RWPE2 (cell line): ENCODE measurements around the gene NCAM1.

Source experiments
- ATAC-seq: fragments of 200-7000 bp; cut with Tn5 transposase; 3 replicates; pipeline ENCODE4 v1.9.1; 2021; ENCODE audit warnings: low read depth
- DNase-seq: peaks from one replicate; pipeline ENCODE4 v3.0.0-alpha.2; 2020; ENCODE audit warnings: low spot score
- H3K27ac ChIP-seq: fragments of 450-650 bp; 2 replicates; pipeline ENCODE4 v1.5.1; 2017; ENCODE audit warnings: mild to moderate bottlenecking; ENCODE audit not compliant: poor library complexity, severe bottlenecking
- H3K27me3 ChIP-seq: fragments of 250-450 bp; sonication (Bioruptor Pico); 2 replicates; pipeline ENCODE4 v1.5.1; 2021; ENCODE audit warnings: mild to moderate bottlenecking, moderate library complexity; ENCODE audit not compliant: insufficient read depth, poor library complexity, severe bottlenecking
- H3K36me3 ChIP-seq: fragments of 250-450 bp; sonication (Bioruptor Pico); 2 replicates; pipeline ENCODE4 v1.5.1; 2020; ENCODE audit warnings: low read depth, mild to moderate bottlenecking, moderate library complexity
- H3K4me1 ChIP-seq: fragments of 250-450 bp; sonication (Bioruptor Pico); 2 replicates; pipeline ENCODE4 v1.5.1; 2021; ENCODE audit warnings: mild to moderate bottlenecking, moderate library complexity; ENCODE audit not compliant: insufficient read depth, poor library complexity, severe bottlenecking
- H3K4me3 ChIP-seq: fragments of 250-450 bp; sonication (Bioruptor Pico); 2 replicates; pipeline ENCODE4 v1.5.1; 2021; ENCODE audit warnings: mild to moderate bottlenecking, moderate library complexity; ENCODE audit not compliant: severe bottlenecking
- H3K9me3 ChIP-seq: fragments of 250-450 bp; sonication (Bioruptor Pico); 2 replicates; pipeline ENCODE4 v1.5.1; 2021; ENCODE audit warnings: mild to moderate bottlenecking, moderate library complexity; ENCODE audit not compliant: severe bottlenecking
- TF ChIP-seq, protein P1 (sequence below): fragments of 450-650 bp; IDR thresholded peaks from one replicate; pipeline ENCODE4 v1.5.1; 2017; ENCODE audit warnings: mild to moderate bottlenecking, moderate library complexity; ENCODE audit not compliant: poor library complexity, severe bottlenecking

NCAM1 gene

GRCh38 chr11:112989198-112989597 is 28.0 kb downstream of the NCAM1 start:
- no peaks in the 10 kb centered on the region for H3K36me3 ChIP-seq
- H3K27ac ChIP-seq: no peak overlapping the region
- H3K4me1 ChIP-seq: no peaks in the 10 kb centered on the region
- TF ChIP-seq, protein P1, sequence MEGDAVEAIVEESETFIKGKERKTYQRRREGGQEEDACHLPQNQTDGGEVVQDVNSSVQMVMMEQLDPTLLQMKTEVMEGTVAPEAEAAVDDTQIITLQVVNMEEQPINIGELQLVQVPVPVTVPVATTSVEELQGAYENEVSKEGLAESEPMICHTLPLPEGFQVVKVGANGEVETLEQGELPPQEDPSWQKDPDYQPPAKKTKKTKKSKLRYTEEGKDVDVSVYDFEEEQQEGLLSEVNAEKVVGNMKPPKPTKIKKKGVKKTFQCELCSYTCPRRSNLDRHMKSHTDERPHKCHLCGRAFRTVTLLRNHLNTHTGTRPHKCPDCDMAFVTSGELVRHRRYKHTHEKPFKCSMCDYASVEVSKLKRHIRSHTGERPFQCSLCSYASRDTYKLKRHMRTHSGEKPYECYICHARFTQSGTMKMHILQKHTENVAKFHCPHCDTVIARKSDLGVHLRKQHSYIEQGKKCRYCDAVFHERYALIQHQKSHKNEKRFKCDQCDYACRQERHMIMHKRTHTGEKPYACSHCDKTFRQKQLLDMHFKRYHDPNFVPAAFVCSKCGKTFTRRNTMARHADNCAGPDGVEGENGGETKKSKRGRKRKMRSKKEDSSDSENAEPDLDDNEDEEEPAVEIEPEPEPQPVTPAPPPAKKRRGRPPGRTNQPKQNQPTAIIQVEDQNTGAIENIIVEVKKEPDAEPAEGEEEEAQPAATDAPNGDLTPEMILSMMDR: no peak
- no peak overlapping the region for H3K4me3 ChIP-seq
- H3K9me3 ChIP-seq: no peaks in the 10 kb centered on the region
- H3K27me3 ChIP-seq: no peaks in the 10 kb centered on the region
- ATAC-seq: no peak
- DNase-seq: no peak

GRCh38 chr11:112993808-112994207 is 32.6 kb downstream of the NCAM1 start:
- ATAC-seq (no peak), DNase-seq (no peak)
- Histone ChIP-seq H3K27ac (no peak overlapping the region), H3K4me1 (no peaks in the 10 kb centered on the region), H3K9me3 (no peaks in the 10 kb centered on the region), H3K27me3 (peaks cover 12% of the 10 kb centered on the region), H3K36me3 (no peaks in the 10 kb centered on the region), H3K4me3 (no peak overlapping the region)
- TF ChIP-seq, protein P1: no peak

- TF ChIP-seq, protein P1: no peak
- no peak for ATAC-seq
- peaks cover 12% of the 10 kb centered on the region for H3K27me3 ChIP-seq
Measured at GRCh38 chr11:112995423-112996090, 34.3 kb downstream of the NCAM1 start.

DNA sequence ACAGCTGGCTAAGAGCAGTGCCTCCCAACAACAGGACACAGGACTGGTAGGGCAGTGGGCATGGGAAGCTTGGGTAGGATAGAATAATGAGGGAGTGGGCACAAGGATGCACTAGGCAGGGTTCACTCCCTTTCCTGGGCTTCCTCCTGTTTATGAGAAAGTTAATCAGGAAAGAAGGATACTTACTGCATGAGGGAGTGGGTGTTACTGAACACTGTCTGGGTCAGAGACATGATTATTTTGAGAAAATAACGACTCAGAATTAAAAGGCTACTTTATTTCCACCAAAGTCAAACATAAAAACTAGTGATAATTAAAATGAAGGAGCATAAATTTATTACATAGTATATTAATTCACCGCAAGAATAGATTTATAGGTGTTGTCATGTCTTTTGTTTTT is 35.8 kb downstream of the NCAM1 start:
- peaks cover 4% of the 10 kb centered on the region for H3K4me1 ChIP-seq
- no peak for DNase-seq
- TF ChIP-seq, protein P1: no peak
- no peak overlapping the region for H3K4me3 ChIP-seq
- H3K27ac ChIP-seq: no peak overlapping the region
- no peaks in the 10 kb centered on the region for H3K36me3 ChIP-seq
- ATAC-seq: no peak
- H3K27me3 ChIP-seq: peaks cover 12% of the 10 kb centered on the region
- H3K9me3 ChIP-seq: no peaks in the 10 kb centered on the region

More at GRCh38 chr11:112995423-112996090, 34.3 kb downstream of the NCAM1 start:
- no peak overlapping the region for H3K4me3 ChIP-seq
- H3K9me3 ChIP-seq: no peaks in the 10 kb centered on the region
- no peak overlapping the region for H3K27ac ChIP-seq
- DNase-seq: no peak
- peaks cover 4% of the 10 kb centered on the region for H3K4me1 ChIP-seq
- no peaks in the 10 kb centered on the region for H3K36me3 ChIP-seq

DNA sequence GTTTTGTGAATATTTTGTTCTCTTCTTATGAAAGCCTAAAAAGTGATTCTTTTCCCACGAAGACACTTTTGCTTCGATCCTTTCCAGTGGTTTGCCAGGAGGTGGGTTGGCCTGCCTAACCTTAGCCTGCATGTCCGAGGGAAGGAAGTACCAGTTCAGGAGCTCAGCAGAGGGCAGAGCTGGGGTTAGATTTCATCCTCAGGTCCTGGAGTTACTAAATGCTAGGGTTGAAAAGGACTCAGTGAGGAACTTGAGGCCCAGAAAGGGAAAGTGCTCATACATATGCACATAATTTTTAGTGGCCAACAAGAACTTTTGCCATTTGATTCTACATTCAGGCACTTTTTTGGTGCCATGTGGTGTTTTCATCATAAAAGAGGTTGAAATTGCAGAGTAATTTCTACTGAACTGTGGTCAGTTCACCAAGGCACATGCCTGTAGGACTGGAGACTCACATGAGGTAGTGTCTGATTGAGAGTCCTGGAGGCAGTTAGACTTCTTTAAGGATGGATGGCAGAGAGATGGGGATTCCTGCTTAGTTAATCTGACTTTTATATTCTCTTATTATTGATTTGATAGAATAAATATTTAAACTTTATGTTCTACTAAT is 36.7 kb downstream of the NCAM1 start:
- TF ChIP-seq, protein P1: no peak
- H3K4me3 ChIP-seq: no peak overlapping the region
- H3K27me3 ChIP-seq: peaks cover 12% of the 10 kb centered on the region
- H3K27ac ChIP-seq: no peak overlapping the region
- ATAC-seq (no peak), DNase-seq (no peak)
- no peaks in the 10 kb centered on the region for H3K36me3 ChIP-seq
- H3K4me1 ChIP-seq: peaks cover 4% of the 10 kb centered on the region
- no peaks in the 10 kb centered on the region for H3K9me3 ChIP-seq
